Measurements from ENCODE around the gene GALC.

DNA sequence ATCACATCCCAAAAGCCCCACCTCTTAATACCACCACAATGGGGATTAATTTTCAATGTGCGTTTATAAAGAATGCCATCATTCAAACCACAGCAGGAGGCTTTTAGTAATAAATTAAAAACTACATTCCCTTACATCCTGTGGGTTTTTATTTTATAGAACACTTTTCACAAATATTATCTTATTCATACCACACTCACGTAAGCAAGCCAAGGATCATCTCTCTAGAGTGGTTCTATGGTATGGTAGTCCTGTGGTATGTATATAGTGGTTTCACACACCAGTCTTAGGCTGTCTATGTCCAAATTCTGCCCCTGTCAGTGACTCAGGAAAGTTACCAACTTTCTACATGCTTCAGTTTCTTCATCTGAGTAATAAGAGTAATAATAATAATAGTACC, 100.2 kb downstream of the GALC start:
- TF ChIP-seq POLR2A (IDR thresholded peaks at IDR 0.05; ENCODE audit: low read length) (no peak), GATA1 (IDR thresholded peaks at IDR 0.05; ENCODE audit: low read depth, low read length) (no peak)
